ENCODE results near the gene PKNOX2. TPM values are rescaled to one million over a fixed set of nuclear protein-coding genes. Genes with fewer than 3 reads are reported as not detected.

PKNOX2 gene
- total and polyA plus RNA-seq, 10 of the 15 experiments (the other 5 are each of a cell fraction or from before 2014, with no cell fraction given), result not detected

- TF ChIP-seq HSF1 (IDR thresholded peaks at IDR 0.05; ENCODE audit: low read depth, low read length), result no peak
- TF ChIP-seq IRF5 (IDR thresholded peaks at IDR 0.05; ENCODE audit: borderline replicate concordance), result no peak
- TF ChIP-seq PML (IDR thresholded peaks at IDR 0.05; ENCODE audit: low read length), result no peak
- TF ChIP-seq CEBPZ (IDR thresholded peaks at IDR 0.05; ENCODE audit: low read depth, low read length), result no peak
- TF ChIP-seq ZNF622 (IDR thresholded peaks at IDR 0.05), result no peak
- no peak for TF ChIP-seq RBBP5 (conservative IDR thresholded peaks at IDR 0.05)
- no peak for TF ChIP-seq ZSCAN29 (IDR thresholded peaks at IDR 0.05)
Measured at GRCh38 chr11:125284245-125284850, 119.8 kb downstream of the PKNOX2 start (continued).

Data from GM12878 (cell line).